Activated CD4-positive, alpha-beta T cell treated with anti-CD3 and anti-CD28 coated beads for 24 hours (primary cell): ENCODE measurements around the gene TOGARAM2.

ENCODE experiments used
- DNase-seq, 2 donors: peaks; one replicate each; pipeline ENCODE4 v3.0.0-alpha.2; 2020; ENCODE audit warnings: low read depth in 2 of 2

The TOGARAM2 gene

GRCh38 chr2:28981016-28981441 lies at the start of gene TOGARAM2:
TSS of gene TOGARAM2 (plus strand) at chr2:28981298. CDS start at chr2:28994835, 13,537 bp downstream.
- DNase-seq = no peak

DNA sequence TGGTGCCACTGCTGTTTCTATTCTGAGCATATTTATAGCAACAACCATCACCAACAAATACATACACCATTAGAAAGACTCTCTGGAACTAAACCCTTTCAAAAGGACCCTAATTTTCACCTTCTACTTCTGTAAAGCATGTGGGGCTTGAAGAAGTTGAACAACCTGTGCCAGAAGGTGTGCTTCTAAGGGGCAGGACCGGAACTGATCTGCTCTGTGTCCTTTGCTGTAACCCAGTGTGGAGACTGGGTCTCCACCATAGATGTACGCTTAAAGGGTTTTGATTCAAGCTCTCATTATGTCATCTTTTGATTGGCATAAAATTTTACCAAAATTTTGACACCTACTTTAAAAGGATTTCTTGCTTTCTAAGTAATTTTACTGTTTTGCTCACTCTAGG lies 46.3 kb upstream of the TOGARAM2 start:
- no peak for DNase-seq

- no peak for DNase-seq
Observed at GRCh38 chr2:28941008-28941407, 40.1 kb upstream of the TOGARAM2 start.

DNA sequence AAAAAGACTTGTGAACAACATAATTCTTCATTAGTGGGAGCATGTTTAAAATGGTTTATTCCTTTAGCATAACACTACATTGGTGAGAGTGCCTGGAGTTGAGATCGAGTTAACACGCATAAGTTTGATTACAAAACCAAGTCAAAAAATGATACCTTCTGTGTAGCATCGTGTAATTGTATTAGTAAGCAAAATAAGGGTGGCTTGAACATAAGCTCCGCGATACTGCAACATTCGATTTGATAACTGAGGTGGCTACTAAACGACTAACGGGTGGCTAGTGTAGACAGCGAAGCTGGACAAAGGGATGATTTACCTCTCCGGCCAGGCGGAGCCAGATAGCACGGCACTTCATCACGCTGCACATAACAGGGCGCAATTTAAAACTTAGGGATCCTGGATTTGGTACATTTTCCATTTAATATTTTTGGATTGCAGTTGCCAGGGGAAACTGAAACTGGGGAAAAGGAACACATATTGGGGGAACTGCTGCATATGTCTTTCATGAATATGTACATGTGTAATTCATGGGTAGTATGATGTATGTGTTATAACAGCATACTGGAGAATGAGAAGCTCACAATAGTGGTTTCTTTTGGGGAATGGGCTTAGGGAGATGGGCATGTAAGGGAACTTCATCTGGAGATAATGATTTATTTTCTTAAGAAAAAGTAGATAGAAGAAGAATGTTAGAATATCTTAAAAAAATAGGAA lies 36.4 kb upstream of the TOGARAM2 start:
- DNase-seq = no peak

DNA sequence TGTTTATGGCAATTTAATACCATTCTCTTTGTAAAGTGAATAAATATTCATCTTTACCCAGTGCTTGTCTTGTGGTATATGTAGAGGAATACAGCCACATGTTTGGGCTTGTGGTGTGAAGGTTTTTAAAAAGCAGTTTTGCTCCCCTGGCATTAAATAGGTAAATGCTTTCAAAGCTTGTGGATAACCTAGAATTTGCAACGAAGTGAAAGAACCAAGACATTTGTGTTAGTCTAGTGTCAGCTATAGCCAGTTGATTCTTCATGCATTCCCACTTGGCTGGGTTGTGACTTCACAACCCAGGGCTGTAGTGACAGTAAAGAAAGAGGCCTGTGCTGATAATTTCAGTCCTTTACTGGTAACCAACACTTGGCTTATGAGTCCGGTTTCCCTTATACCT lies 32.9 kb upstream of the TOGARAM2 start:
- no peak for DNase-seq

GRCh38 chr2:28949190-28949589 lies 31.9 kb upstream of the TOGARAM2 start:
- no peak for DNase-seq

DNA sequence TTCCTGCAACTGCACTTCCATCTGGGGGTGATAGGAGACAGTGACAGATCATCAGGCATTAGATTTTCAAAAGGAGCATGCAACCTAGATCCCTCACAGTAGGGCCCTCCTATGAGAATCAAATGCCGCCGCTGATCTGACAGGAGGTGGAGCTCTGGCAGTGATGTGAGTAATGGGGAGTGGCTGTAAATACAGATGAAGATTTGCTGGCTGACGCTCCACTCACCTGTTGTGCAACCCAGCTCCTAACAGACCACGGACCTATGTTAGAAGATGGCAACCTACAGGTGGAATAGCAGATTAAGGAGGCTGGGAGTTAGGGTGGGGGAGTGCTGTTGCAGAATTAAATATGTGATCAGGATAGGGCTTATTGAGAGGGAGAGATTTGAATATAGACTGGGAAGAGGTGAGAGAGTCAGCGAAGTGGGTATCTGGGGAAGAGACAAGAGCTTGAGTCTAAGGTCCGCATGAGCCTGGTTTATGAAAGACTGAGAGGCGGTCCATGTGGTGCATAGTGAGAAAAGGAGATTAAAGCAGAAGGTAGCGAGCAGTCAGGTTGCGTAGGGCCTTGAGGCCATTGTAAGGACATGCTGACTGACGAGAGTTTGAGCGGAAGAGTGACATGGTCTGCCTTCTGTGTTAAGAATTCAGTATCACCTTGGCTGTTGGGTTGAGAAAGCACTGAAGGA lies 31.3 kb upstream of the TOGARAM2 start:
- DNase-seq = no peak

DNA sequence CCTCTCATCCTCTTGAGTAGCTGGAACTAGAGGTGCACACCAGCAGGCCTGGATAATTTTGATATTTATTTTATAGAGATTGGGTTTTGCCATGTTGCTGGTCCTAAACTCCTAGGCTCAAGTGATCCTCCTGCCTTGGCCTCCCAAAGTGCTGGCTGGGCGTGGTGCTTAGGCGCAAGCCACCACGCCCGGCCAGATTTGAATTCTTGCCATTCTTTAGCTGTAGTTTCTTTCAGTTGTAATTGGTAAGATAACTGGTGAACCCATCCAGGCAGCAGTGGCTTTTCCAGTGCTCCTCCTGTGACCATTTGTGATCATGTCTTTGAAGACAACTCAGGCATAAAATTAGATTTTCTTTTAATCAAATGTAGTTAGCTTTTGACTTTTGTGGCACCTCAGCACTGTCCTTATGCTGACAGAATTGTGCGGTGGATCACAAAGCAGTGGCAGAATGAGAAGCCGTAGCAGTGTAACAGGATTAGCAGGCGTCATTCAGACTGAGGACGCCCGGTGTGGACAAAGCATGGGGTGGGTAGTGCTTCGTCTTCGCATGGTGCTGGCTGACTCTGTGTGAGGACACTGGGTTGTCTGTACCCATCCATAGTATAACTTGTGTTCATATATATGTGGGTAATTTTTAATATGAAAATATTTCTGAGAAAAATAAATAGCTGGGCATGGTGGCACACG lies 30.0 kb upstream of the TOGARAM2 start:
- no peak for DNase-seq

GRCh38 chr2:28951910-28952835 lies 28.9 kb upstream of the TOGARAM2 start:
- no peak for DNase-seq

DNA sequence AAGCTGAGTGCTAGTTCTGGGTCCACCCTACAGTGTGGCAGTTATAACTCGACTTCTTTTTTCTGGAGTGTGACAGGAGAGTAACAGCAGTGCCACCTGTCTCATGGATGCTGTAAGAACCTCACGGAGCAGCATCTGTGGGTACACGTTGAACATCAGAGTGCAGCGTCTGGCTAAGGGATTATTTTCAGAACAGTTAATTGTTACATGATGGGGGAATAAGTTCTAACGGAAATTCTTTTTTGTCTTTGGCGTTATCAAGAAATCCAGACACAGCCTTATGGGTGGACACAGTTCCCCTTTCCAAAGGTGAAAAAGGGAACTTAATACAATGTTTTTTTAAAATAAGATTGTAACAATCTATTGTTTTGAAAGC lies 28.3 kb upstream of the TOGARAM2 start:
- DNase-seq = no peak

GRCh38 chr2:28955467-28955866 lies 25.6 kb upstream of the TOGARAM2 start:
- no peak for DNase-seq

GRCh38 chr2:28956415-28956826 lies 24.7 kb upstream of the TOGARAM2 start:
- DNase-seq = no peak

GRCh38 chr2:28956890-28957289 lies 24.2 kb upstream of the TOGARAM2 start:
- DNase-seq = no peak

- DNase-seq = peak in 1 of 2 donors; percentile 11
Observed at GRCh38 chr2:28958689-28959088, 22.4 kb upstream of the TOGARAM2 start.

DNA sequence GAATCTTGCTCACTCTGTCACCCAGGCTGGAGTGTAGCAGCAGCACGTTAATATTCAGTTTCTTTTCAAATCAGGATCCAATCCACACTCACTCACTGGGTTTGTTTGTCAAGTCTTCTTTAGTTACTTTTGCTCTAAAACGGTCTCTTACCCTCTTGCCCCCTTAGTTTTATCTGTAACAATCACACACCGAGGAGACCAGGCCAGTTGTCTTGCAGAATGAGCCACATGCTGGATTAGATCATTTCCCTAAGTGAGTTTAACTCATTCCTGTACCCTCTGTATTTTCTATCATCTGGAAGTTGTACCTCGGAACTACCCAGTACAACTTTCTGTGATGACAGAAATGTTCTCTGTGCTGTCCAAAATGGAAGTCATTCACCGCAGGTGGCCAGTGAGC lies 20.7 kb upstream of the TOGARAM2 start:
- DNase-seq = no peak

- DNase-seq = no peak
Observed at GRCh38 chr2:28962505-28962904, 18.6 kb upstream of the TOGARAM2 start.

DNA sequence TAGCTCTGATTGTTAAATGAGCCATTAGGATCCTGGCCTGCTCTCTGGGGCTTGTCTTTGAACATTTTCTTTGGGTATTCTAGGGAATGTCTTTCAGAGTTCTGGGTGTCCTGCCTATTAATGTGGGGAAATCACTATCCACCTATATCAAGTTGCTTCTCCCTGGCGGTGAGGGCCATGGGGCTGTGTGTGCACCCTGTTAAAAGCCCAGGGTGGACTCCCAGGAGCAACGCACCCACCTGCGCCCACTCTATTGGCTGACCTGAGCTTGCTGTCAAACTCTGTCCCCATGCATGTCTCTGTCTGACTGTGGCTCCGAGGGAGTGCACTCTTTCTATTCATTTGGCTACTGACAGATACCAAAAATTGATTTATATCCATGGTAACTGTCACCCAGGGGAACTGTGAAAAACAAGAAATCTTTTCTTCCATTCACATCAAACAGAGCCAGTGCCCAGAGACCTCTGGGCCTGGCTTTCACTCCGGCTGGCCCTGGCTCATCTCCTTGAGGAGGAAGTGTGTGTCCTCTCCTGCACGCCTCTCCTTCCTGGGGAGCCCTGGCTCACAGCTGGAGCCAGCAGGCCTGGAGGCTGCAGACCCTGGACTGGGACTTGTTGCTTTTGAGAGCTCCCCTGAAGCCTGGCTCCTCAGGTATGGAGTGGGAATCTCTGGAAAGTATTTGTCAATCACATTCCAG lies 10.5 kb upstream of the TOGARAM2 start:
- DNase-seq = no peak

DNA sequence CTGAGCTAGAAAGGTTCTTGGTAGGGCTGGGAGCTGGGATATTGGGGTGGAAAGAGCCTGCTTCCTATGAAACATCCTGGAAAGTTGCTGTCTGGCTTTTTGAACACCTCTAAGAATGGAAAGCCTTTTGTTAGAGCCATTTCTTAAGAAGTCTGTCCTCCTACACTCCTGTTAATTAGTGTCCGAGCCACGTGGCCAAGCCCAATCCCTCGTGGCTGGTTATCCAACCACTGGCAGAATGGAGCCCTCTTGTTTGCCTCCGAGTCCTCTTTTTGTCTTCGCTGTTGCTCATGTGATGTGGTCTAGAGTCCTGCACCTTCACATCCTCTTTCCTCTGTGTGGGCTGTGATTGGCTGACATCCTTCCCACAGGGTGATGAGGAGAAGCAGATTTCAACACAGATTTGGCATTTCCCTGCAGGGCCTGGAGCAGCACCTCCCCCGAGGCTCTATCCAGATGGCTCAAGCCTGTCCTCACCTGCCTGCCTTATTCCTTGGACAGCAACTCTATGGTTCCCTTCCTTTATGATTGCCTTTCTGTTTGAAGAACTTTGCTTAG lies 8.2 kb upstream of the TOGARAM2 start:
- no peak for DNase-seq

DNA sequence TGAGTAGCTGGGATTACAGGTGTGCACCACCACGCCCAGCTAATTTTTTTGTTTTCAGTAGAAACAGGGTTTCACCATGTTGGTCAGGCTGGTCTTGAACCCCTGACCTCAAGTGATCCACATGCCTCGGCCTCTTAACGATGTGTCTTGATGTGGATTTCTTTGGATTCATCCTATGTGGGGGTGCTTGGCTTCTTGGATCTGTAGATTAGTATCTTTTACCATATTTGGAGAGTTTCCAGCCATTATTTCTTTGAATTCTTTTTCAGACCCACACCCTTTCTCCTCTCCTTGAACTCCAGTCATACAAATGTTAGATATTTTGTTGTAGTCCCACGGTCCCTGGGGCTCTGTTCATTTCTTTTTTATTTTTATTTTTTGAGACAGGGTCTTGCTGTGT lies 6.8 kb upstream of the TOGARAM2 start:
- no peak for DNase-seq

- DNase-seq = no peak
Observed at GRCh38 chr2:28975671-28976070, 5.4 kb upstream of the TOGARAM2 start.

DNA sequence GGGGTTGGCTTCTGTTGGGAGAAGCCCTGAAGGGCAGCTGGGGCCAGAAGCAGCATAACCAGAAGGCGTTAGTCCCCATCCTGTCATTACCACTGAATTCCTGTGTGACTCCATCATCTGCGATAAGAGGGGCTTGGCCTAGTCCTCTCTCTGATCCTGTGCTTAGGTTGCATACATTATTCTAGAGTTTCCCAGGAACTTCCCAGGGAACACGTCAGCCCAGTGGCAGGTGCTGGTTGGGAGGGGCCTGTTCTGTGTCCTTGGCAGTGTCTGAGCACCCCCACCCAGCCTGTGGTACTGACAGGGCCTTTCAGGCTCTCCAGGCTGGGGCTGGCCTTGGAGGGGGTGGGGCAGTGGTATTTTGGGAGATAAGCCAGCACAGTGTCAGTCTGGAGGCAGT lies 4.5 kb upstream of the TOGARAM2 start:
- no peak for DNase-seq
